Stimulated activated CD4-positive, alpha-beta T cell treated with anti-CD3 and anti-CD28 coated beads, TNF-alpha, amount 100 ng/mL, for 24 hours (primary cell): ENCODE results near the gene RIMKLB.
"Not testable (repeated sequence)": the region's sequence is repeated elsewhere in the genome, so short reads cannot be mapped to it uniquely, and the experiment has no call there.

Source experiments
- DNase-seq, 3 experiments: peaks; one replicate each; pipeline ENCODE4 v3.0.0-alpha.2; 2020; ENCODE audit warnings: low read depth in 3 of 3

Gene RIMKLB

DNA sequence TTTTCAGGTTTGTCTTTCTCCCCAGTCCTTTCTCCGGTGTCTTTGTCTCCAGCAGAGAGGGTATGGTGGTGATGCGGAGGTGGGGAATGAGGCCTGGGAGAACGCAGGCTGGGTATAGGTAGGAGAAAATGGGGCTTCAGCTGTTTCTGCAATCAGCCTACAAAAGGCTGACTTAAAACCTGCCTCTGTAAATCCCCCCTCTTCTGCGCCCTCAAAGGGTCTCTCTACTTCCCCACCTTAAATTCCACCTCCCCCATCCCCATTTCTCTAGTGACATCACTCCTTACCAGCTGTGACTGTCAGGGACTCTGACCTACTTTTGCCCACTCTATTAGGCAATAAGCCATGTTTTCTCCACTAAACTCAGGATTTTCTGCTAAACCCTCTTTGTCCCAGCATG is 8.1 kb upstream of the RIMKLB start:
- DNase-seq, result no peak

DNA sequence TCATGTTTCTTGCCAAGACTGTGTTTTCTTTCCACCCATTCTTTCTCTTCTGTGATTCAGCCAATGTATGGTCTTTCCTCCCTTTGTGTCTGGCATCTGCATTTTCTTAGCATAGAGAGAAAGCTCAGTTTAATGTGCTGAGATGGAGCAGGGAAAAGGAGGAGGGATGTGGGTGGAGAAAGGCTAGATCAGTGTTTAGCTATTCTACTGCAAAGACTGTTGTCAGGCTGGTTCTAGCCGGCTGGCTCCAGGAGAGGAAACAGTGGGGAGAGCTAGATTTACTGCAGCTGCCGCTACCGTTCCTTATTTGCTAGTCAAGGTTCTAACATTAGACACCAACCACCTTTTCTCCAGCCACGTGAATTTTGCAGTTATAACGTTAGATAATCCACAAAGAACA is 5.2 kb upstream of the RIMKLB start:
- no peak for DNase-seq

DNA sequence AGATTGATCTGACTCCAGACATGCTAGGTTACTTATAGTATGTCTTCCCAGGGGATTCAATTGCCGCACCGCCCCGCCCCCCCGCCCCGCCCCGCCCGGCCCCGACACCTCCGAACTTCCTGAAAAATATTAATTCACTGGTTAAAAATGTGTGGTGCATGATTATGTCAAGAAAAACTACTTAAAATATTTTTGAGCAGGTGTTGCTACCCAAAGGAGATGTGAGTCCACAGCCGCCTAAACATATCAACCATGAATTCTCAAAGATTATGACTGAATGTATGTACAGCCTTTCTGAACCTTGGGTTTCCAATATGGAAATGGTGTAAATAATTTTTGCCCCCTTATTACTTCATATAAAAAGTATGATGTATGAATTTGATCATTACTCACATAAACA is 2.7 kb upstream of the RIMKLB start:
- DNase-seq, result no peak

DNA sequence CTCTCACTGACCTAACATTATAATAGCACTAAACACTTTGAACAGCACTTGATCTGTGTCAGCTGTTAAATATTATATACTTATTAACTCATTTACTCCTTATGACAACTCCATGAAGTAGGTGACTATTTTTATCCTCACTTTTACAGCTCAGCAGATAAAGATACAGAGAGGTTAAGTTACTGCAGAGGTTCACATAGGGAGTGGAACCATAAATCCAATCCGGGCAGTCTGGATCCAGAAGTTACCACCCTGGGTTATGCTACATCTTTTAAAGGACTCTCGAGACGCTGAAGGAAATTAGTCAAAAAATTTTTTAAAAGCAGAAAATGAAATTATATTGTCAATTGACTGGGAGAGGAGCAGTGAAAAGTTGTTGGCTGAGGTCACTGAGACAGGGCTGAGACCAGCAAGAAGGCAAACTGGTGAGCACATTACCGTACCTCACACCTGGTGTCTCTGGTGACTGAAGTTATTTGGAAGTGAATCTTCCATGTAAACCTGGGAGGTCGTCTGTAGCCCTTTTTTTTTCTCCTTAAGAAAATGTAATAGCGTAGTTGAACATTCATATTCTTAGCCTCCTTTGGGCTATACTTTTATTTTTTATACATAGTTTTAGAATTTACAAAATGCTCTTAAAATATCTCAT is 1.2 kb upstream of the RIMKLB start:
- DNase-seq, result no peak

GRCh38 chr12:8697120-8697475 is 693 bp upstream of the RIMKLB start:
- no peak for DNase-seq

- DNase-seq, result peak in 2 of 3 experiments; percentile 31 to 37
Measured at GRCh38 chr12:8698132-8698851, 501 bp downstream of the RIMKLB start.

DNA sequence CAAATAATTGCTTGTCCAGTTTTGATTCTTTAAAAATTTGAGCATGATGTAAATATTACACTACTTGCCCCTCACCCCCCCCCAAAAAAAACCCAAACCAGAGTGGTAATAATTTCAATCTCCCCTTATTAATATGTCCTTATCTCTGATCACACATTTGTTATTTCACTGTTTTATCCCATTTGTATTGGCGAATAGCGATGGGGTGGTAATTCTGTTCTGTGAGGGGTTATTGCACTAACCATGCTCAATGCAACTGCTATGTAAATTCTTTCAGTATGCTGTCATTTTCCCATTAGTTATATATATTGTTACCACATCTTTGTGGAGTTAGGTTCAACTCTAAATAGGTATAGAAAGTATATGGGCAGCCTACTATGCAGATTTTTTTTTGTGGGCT is 1.1 kb downstream of the RIMKLB start:
- no peak for DNase-seq

DNA sequence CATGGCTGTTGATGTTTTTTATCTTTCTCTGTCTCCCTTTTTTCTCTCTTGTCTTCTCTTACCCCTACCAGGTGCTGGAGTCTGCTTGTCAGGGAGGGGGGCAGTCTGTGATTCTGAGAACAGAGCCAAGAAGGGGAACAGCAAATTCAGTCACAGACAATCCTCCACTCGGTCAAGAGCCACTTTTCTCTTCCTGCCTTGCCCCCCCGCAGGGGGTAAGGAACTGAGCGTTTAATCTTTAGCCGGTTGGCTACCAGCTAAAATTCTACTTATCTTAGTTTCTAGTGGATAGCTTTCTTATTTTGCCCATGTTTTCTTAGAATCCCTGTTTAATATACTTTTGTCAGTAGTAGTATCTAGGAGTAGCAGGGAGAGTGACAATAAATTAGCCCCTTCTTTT is 1.9 kb downstream of the RIMKLB start:
- no peak for DNase-seq

- DNase-seq, result no peak
Measured at GRCh38 chr12:8701046-8701660, 3.4 kb downstream of the RIMKLB start.

DNA sequence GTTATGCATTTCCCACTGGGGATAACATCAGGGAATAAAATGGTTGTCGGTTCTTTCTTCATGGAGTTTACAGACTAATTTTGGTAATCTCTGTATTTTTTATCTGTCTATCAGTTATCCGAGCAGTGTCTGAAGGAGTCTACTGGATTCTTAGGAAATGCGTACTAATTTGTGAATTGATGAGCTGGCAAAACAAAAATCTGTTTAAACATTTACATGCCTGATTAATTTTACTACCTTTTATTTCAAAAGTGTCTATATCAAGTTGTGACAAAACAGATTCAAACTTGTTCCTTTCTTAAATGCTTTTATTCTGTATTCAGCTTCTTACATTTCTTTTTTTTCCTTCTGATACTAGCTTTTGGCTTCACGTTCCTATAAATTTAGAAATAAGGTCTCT is 4.4 kb downstream of the RIMKLB start:
- no peak for DNase-seq

DNA sequence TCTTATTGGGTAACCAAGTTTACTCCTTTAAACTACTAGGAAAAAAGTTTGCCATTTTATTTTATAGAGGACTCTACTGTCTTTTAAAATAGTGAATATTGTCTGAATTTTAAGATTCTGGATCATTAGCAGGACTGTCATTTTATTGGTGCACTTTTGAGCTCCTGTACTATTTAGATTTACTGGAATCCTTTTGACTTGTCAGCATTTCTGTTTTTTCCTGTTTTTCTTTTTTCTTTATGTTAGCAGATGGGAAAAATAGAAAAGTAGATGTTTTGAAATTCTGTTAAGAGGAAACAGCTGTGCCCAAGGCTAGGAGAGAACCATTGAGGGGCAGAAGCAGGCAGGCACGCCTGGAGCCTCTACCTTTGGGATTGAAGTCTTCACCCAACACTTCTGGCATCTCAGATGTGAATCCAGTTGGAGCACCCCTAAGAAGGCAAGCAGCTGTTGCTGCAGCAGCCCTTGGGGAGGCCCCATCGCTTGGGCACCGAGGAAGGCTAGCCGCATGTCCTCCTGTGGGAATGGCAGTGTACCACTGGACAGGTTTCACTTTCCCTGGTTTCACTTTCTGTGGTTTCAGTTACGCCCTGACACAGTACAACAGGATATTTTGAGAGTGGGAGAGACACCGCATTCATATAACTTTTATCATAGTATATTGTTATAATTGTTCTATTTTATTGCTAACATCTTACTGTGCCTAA is 11.5 kb downstream of the RIMKLB start:
- no peak for DNase-seq

- no peak for DNase-seq
Measured at GRCh38 chr12:8712572-8712971, 14.8 kb downstream of the RIMKLB start.

DNA sequence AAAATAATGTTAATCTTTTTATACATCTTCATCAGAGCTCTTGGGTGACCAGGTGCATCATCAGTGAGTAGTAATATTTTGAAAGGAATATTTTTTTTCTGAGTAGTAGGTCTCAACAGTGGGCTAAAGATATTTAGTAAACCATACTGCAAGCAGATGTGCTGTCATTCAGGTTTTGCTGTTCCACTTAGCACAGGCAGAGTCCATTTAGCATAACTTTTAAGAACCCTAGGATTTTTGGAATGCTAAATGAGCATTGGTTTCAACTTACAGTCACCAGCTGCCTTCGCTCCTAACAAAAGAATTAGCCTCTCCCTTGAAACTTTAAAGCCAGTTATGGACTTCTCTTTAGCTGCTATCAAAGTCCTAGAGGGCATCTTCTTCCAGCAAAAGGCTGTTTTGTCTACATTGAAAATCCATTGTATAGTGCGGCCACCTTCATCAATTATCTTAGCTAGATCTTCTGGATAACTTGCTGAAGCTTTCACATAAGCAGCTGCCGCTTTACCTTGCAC is 24.6 kb downstream of the RIMKLB start:
- no peak for DNase-seq

GRCh38 chr12:8734873-8735381 is 37.1 kb downstream of the RIMKLB start:
- DNase-seq, result no peak

GRCh38 chr12:8742501-8742900 is 44.7 kb downstream of the RIMKLB start:
- no peak for DNase-seq

DNA sequence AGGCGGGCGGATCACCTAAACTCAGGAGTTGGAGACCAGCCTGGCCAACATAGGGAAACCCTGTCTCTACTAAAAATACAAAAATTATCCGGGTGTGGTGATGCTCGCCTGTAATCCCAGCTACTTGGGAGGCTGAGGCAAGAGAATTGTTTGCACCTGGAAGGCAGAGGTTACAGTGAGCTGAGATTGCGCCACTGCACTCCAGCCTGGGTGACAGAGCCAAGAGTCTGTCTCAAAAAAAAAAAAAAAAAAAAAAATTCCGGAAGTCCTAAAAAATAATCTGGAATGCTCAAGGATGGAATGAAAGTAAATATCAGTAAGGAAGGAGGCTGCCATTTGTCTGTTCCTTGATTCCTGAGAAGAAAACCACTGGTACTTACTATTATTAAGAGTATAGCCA is 45.3 kb downstream of the RIMKLB start:
- DNase-seq, result not testable (repeated sequence)

- not testable (repeated sequence) for DNase-seq
Measured at GRCh38 chr12:8745631-8746030, 47.8 kb downstream of the RIMKLB start.

- DNase-seq, result no peak
Measured at GRCh38 chr12:8746046-8746445, 48.3 kb downstream of the RIMKLB start.

DNA sequence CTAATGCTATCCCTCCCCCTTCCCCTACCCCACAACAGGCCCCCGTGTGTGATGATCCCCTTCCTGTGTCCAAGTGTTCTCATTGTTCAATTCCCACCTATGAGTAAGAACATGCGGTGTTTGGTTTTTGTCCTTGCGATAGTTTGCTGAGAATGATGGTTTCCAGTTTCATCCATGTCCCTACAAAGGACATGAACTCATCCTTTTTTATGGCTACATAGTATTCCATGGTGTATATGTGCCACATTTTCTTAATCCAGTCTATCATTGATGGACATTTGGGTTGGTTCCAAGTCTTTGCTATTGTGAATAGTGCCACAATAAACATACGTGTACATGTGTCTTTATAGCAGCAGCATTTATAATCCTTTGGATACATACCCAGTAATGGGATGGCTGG is 62.3 kb downstream of the RIMKLB start:
- not testable (repeated sequence) for DNase-seq

DNA sequence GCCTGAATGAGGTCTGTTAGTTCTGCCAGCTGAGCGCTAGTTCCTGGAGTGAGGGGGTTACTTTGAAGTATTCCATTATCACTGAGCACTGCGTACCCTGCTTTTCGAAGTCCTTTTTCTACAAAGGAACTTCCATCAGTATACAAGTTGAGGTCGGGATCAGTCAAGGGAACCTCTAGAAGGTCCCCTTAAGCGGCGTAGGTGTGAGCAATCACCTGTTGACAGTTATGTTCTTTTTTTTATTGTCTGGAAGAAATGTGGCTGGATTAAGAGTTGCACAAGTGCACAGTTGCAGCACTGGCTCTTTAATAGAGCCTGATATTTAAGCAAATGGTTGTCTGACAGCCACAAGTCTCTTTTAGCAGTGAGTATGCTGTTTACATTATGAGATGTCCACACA is 64.9 kb downstream of the RIMKLB start:
- DNase-seq, result not testable (repeated sequence)

GRCh38 chr12:8766121-8766520 is 68.3 kb downstream of the RIMKLB start:
- not testable (repeated sequence) for DNase-seq

DNA sequence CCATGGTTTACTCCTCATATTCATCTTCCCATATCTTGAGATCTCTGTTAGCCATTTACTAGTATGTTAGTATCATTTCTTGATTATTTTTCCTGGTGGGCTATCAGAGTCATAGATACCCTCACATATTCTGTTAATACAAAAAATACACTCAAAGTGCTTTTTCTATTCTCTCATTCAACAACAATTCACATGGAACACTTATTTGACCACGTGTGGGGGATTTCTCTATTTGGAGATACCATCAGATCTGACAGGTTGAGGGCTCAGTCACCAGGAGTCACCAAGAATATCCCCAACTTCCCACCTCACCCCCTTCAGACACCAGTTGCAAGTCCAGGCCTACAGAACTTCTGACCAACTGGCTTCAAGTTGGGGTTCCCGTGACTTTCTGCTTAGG is 72.7 kb downstream of the RIMKLB start:
- no peak for DNase-seq
